ENCODE measurements around the gene SMCO1.
"Not testable (repeated sequence)": the region's sequence is repeated elsewhere in the genome, so short reads cannot be mapped to it uniquely, and the experiment has no call there.

The SMCO1 gene

DNA sequence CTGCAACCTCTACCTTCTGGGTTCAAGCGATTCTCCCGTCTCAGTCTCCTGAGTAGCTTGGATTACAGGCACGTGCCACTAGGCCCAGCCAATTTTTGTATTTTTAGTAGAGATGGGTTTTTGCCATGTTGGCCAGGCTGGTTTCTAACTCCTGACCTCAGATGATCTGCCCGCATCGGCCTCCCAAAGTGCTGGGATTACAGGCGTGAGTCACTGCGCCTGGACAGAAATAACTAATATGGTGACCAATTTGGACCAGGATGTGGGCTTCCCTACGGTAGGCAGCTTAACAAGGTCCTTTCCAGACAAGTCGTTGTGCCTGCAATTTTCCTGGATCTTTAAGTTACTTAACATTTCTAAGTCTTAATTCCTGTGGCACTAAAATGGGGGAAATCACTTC, 38.4 kb upstream of the SMCO1 start:
- H3K27ac ChIP-seq, result no peak overlapping the region
- DNase-seq (ENCODE audit: low spot score), result no peak
- TF ChIP-seq, protein P1, sequence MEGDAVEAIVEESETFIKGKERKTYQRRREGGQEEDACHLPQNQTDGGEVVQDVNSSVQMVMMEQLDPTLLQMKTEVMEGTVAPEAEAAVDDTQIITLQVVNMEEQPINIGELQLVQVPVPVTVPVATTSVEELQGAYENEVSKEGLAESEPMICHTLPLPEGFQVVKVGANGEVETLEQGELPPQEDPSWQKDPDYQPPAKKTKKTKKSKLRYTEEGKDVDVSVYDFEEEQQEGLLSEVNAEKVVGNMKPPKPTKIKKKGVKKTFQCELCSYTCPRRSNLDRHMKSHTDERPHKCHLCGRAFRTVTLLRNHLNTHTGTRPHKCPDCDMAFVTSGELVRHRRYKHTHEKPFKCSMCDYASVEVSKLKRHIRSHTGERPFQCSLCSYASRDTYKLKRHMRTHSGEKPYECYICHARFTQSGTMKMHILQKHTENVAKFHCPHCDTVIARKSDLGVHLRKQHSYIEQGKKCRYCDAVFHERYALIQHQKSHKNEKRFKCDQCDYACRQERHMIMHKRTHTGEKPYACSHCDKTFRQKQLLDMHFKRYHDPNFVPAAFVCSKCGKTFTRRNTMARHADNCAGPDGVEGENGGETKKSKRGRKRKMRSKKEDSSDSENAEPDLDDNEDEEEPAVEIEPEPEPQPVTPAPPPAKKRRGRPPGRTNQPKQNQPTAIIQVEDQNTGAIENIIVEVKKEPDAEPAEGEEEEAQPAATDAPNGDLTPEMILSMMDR (IDR thresholded peaks at IDR 0.05), result no peak
- no peak overlapping the region for H3K4me3 ChIP-seq

DNA sequence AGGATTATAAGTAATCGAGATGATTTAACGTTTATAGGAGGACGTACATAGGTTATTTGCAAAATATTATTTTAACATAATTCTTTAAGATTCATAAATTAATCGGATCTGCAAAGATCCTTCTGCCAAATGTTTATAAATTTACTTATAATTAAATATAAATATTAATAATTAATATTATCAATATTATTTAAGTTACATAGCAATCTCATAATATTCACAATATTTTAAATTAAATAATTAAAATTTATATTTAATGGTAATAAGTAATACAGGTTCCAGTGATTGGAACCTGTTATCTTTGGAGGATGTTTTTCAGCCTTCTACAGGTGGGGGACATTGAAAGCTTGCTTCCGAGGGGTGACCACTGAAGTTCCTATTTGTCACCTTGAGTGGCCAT, 37.1 kb upstream of the SMCO1 start:
- Histone ChIP-seq H3K4me3 (no peak overlapping the region), H3K27ac (no peak overlapping the region)
- TF ChIP-seq, protein P1 (IDR thresholded peaks at IDR 0.05), result no peak
- no peak for DNase-seq (ENCODE audit: low spot score)

DNA sequence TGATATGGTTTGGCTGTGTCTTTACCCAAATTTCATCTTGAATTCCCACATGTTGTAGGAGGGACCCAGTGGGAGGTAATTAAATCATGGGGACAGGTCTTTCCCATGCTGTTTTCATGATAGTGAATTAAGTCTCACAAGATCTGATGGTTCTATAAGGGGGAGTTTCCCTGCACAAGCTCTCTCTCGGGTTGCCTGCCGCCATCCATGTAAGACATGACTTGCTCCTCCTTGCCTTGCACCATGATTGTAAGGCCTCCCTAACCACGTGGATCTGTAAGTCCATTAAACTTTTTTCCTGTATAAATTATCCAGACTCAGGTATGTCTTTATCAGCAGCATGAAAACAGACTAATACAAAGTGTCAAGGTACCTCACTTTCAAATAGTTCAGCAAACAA, 35.0 kb upstream of the SMCO1 start:
- not testable (repeated sequence) for DNase-seq (ENCODE audit: low spot score); H3K4me3 ChIP-seq; H3K27ac ChIP-seq

DNA sequence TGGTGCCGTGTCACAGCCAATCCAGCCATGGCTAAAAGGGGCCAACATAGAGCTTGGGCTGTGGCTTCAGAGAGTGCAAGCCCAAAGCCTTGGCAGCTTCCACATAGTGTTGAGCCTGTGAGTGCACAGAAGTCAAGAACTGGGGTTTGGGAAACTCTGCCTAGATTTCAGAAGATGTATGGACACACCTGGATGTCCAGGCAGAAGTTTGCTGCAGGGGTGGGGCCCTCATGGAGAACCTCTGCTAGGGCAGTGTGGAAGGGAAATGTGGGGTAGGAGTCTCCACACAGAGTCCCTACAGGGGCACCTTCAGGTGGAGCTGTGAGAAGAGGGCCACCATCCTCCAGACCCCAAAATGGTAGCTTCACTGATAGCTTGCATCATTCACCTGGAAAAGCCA, 34.2 kb upstream of the SMCO1 start:
- H3K27ac ChIP-seq; DNase-seq (ENCODE audit: low spot score); H3K4me3 ChIP-seq: not testable (repeated sequence)

DNA sequence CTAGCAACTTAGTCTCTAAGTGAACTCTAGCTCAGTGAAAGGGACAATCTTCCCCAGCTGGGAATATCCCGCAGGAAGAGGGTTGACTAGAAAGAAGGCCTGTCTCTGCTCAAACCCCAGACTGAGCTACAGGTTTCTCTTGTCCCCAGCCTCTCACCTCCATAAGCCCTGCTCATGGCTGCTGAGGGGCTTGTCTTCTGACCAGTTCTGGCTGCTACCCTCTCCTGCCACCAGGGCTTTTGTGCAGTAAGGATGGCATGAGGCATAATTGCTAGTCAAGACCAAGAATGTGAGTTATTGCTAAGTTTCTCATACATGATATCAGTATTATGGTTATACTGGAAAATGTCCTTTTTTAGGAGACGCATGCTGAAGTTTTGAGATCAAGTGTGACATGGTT, 31.9 kb upstream of the SMCO1 start:
- Histone ChIP-seq H3K4me3 (no peak overlapping the region), H3K27ac (no peak overlapping the region)
- DNase-seq (ENCODE audit: low spot score), result no peak
- TF ChIP-seq, protein P1 (IDR thresholded peaks at IDR 0.05), result no peak

DNA sequence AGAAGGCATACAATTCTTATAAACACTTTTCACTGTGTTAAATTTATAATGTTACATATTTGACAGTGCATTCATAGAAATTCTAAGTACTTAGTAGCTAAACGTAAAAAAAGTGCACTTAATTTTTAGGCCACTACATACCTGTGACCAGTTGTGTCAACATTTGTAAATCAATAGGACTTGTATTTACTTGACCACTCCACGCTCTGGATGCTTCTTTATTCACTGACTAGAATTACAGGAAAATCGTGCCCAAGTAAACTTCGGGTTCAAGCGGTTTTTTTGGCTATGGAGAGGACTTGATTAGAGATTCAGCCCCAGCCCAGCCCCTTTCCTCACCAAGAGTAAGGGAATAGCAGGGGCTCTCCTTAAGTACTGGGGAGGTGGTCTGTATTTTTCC, 31.4 kb upstream of the SMCO1 start:
- Histone ChIP-seq H3K27ac (no peak overlapping the region), H3K4me3 (no peak overlapping the region)
- DNase-seq (ENCODE audit: low spot score), result no peak
- TF ChIP-seq, protein P1 (IDR thresholded peaks at IDR 0.05), result no peak

DNA sequence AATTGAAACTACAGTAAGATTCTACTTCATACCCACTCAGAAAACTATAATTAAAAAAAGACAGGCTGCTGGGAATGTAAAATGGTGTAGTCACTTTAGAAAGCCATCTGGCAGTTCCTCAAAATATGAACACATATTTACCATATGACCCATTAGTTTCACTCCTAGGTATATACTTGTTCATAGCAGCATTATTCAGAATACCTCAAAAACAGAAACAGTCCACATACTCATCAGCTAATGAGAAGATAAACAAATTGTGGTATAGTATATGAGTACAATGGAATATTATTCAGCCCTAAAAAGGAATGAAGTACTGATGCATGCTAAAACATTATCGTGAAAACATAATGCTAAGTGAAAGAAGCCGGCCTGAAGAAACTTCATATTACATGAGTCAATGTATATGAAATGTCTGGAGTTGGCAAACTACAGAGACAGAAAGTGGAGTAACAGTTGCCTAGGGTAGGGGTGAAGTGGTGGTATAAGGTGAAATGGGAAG, 29.4 kb upstream of the SMCO1 start:
- TF ChIP-seq, protein P1 (IDR thresholded peaks at IDR 0.05), result no peak
- no peak overlapping the region for H3K4me3 ChIP-seq
- DNase-seq (ENCODE audit: low spot score), result no peak
- H3K27ac ChIP-seq, result no peak overlapping the region

DNA sequence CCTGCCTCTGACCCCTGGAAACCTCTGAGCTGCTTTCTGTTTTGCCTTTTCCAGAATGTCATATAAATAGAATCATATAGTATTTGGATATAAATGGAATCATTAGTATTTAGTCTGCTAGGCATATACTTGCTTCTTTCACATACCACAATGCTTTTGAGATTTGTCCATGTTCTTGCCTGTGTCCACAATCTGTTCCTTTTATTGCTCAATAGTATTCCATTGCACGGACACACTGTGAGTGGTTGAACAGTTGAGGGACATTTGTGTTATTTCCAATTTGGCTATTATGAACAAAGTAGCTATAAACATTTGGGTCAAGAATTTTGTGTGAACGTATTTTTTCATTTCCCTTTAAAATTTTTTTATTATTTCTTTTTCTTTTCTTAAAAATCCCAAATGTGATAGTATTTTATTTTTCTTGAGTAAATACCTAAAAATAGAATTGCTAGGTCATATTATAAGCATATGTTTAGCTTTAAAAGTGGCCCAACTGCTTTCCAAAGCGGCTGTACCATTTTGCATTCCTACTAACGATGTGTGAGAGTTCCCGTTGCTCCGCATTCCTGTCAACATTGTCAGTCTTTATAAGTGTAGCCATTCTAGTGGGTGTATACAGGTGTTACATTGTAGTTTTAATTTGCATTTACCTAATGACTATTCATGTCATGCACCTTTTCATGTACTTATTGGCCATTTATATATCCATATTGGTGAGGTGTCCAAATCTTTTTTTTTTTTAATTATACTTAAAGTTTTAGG, 26.7 kb upstream of the SMCO1 start:
- Histone ChIP-seq H3K4me3 (no peak overlapping the region), H3K27ac (no peak overlapping the region)
- DNase-seq (ENCODE audit: low spot score), result no peak
- TF ChIP-seq, protein P1 (IDR thresholded peaks at IDR 0.05), result no peak

Measured in coronary artery (tissue), 2 donors.